ENCODE data around the gene ZNF285. TPM values are rescaled to one million over a fixed set of nuclear protein-coding genes. Genes with fewer than 3 reads are reported as not detected.

Gene ZNF285
- total RNA-seq = 1 to 10 TPM; 1.6 to 9.4 (median 4.4) TPM
- 1 to 10 TPM; 2.5 to 4.9 (median 3.0) TPM for polyA plus RNA-seq
- long read RNA-seq, donor 1, partial matches to known transcripts = 0 of 1 reads
- long read RNA-seq, donor 1, other reads (novel, unspliced or antisense) = 0 of 1 reads
- long read RNA-seq, donor 2, full-length matches to known transcripts = 1 of 1 reads
- long read RNA-seq, donor 2, partial matches to known transcripts = 0 of 1 reads
- long read RNA-seq, donor 2, other reads (novel, unspliced or antisense) = 0 of 1 reads
- long read RNA-seq, donor 3 = 0 reads
- long read RNA-seq, donor 4, full-length matches to known transcripts = 1 of 1 reads
- long read RNA-seq, donor 4, partial matches to known transcripts = 0 of 1 reads
- long read RNA-seq, donor 4, other reads (novel, unspliced or antisense) = 0 of 1 reads
- long read RNA-seq, donor 5, partial matches to known transcripts = 0 of 2 reads
- long read RNA-seq, donor 5, other reads (novel, unspliced or antisense) = 2 of 2 reads
- long read RNA-seq, donor 6, full-length matches to known transcripts = 1 of 2 reads
- long read RNA-seq, donor 6, partial matches to known transcripts = 1 of 2 reads
- long read RNA-seq, donor 6, other reads (novel, unspliced or antisense) = 0 of 2 reads
- long read RNA-seq, donor 7, full-length matches to known transcripts = 1 of 1 reads
- long read RNA-seq, donor 7, partial matches to known transcripts = 0 of 1 reads
- long read RNA-seq, donor 7, other reads (novel, unspliced or antisense) = 0 of 1 reads
- long read RNA-seq, donor 8 = 0 reads
- long read RNA-seq, donor 9 = 0 reads
- long read RNA-seq, donor 10 = 0 reads

- Histone ChIP-seq H3K27me3 (no peaks in the 10 kb centered on the region), H3K27ac (peak within 1 kb of the TSS in 1 of 5 donors; percentile 38), H3K4me1 (replicated peaks in 1 of 2) (no peaks in the 10 kb centered on the region), H3K9me3 (replicated peaks in 1 of 3) (no peaks in the 10 kb centered on the region), H3K4me3 (peak within 1 kb of the TSS; percentile 21 to 63 (median 31)), H3K36me3 (replicated peaks in 1 of 2) (no peaks in the 10 kb centered on the region)
- intact Hi-C loops (cut with DNase I) = no loop called here
- 6 to 14% (median 7%) methylated on average over 16 to 43 of the region's 43 CpGs for WGBS, 4 donors
- peak in 1 of 2 donors; percentile 15 for TF ChIP-seq POLR2A (IDR thresholded peaks at IDR 0.05)
- no peak for TF ChIP-seq CTCF (IDR thresholded peaks at IDR 0.05)
- peak; percentile 91 to 98 (median 96) for DNase-seq
Observed at GRCh38 chr19:44401139-44402115, at the start of gene ZNF285. Gene ZNF285 (minus strand): TSS chr19:44401608. CDS start chr19:44397213, 4,395 bp downstream.

GRCh38 chr19:44447916-44448674 is 46.7 kb upstream of the ZNF285 start, which contains the start of gene ZNF229:
Gene ZNF229 (minus strand): TSS chr19:44448472. CDS start chr19:44442847, 5,625 bp downstream.
- TF ChIP-seq CTCF (IDR thresholded peaks at IDR 0.05) (no peak), POLR2A (IDR thresholded peaks at IDR 0.05) (peak in 1 of 2 donors; percentile 26)
- WGBS, 4 donors = 3 to 7% (median 5%) methylated on average over 16 to 45 of the region's 45 CpGs
- H3K27me3 ChIP-seq = no peaks in the 10 kb centered on the region
- H3K36me3 ChIP-seq (replicated peaks in 1 of 2) = no peaks in the 10 kb centered on the region
- peak; percentile 82 to 95 (median 90) for DNase-seq
- H3K4me1 ChIP-seq (replicated peaks in 1 of 2) = peaks cover 5 to 7% of the 10 kb centered on the region in 2 donors
- H3K4me3 ChIP-seq = peak within 1 kb of the TSS in 2 of 4 donors; percentile 76 to 77
- intact Hi-C loops (cut with DNase I) = no loop called here
- H3K9me3 ChIP-seq (replicated peaks in 1 of 3) = peaks cover 0 to 9% (median 0%) of the 10 kb centered on the region in 3 donors
- peak within 1 kb of the TSS in 2 of 5 donors; percentile 30 to 69 for H3K27ac ChIP-seq

GRCh38 chr19:44438441-44438840 is 37.0 kb upstream of the ZNF285 start:
- DNase-seq = no peak
- 93 to 96% (median 95%) methylated on average over 3 of the region's 3 CpGs for WGBS, 4 donors
- intact Hi-C loops (cut with DNase I) = no loop called here
- Histone ChIP-seq H3K27me3 (no peaks in the 10 kb centered on the region), H3K36me3 (replicated peaks in 1 of 2) (no peaks in the 10 kb centered on the region), H3K9me3 (replicated peaks in 1 of 3) (peaks cover 0 to 22% (median 0%) of the 10 kb centered on the region in 3 donors), H3K4me3 (no peak overlapping the region), H3K27ac (no peak overlapping the region), H3K4me1 (replicated peaks in 1 of 2) (no peaks in the 10 kb centered on the region)
- no peak for TF ChIP-seq POLR2A (IDR thresholded peaks at IDR 0.05)
- TF ChIP-seq CTCF (IDR thresholded peaks at IDR 0.05) = no peak

Measured in adrenal gland (tissue), 19 donors.